Right lobe of liver (tissue), 6 donors: ENCODE results near the gene MCTP2. TPM values are rescaled to one million over a fixed set of nuclear protein-coding genes. Genes with fewer than 3 reads are reported as not detected.

ENCODE experiments used
- ATAC-seq, 4 donors: fragments of 200-7000 bp; cut with Tn5 transposase; one replicate each; pipeline ENCODE4 v1.9.1; 2020; ENCODE audit warnings: mild to moderate bottlenecking in 4 of 4, moderate library complexity in 4 of 4
- DNase-seq, 3 donors: peaks; one replicate each; pipeline ENCODE4 v3.0.0-alpha.2; 2020
- H3K27ac ChIP-seq, 3 donors: fragments of 200-600 bp; one replicate each; pipeline ENCODE4 v1.8.0; 2022
- H3K27me3 ChIP-seq, 2 donors: fragments of 200-600 bp; one replicate each; pipeline ENCODE4 v1.8.0; 2022
- H3K36me3 ChIP-seq, 4 donors: fragments of 200-600 bp; sonication (generic) in 1 of 4; one replicate each; pipeline versions ENCODE4 v1.5.1 to v1.8.0; 2017 to 2022; ENCODE audit warnings: control low read depth in 1 of 4
- H3K4me1 ChIP-seq, 4 donors: fragments of 200-600 bp; sonication (generic) in 1 of 4; one replicate each; pipeline versions ENCODE4 v1.5.1 to v1.8.0; 2017 to 2022; ENCODE audit warnings: control low read depth in 1 of 4
- H3K4me3 ChIP-seq, 3 donors: fragments of 200-600 bp; one replicate each; pipeline ENCODE4 v1.8.0; 2022
- H3K9me3 ChIP-seq, 4 donors: fragments of 200-600 bp; sonication (generic) in 1 of 4; one replicate each; pipeline versions ENCODE4 v1.5.1 to v1.8.0; 2017 to 2022; ENCODE audit warnings: control low read depth in 1 of 4
- POLR2A ChIP-seq: fragments of 450-650 bp; IDR thresholded peaks from one replicate; pipeline ENCODE4 v1.6.1; 2017; ENCODE audit warnings: antibody characterized with exemption, mild to moderate bottlenecking
- WGBS: methylation state at CpG from one replicate; pipeline ENCODE4 v1.1.6; 2018; ENCODE audit warnings: low coverage, low lambda C conversion rate; ENCODE audit not compliant: insufficient coverage; ENCODE audit errors: missing lambda C conversion rate; 5-methylcytosine and 5-hydroxymethylcytosine counted together
- intact Hi-C, 2 donors: fragments of 100-400 bp; cut with DNase I; formaldehyde crosslinking; loops; one replicate each; pipeline versions ENCODE4 v1.11.2 to v1.14.1; 2022
- total RNA-seq, 6 experiments: library from RNA; depleted of rRNA in 2 of 6; stranded (reverse); fragments of >200 nt in 2 of 6; fragmentation: NEBNext Ultra II Directional in 3 of 6; extraction: Animal tissue kit (Norgen Biotek cat#: 25700) in 3 of 6; gene quantifications; one replicate each; pipeline versions ENCODE4 v1.1.0 to v1.2.4, GENCODE V29; 2016 to 2023
- TF ChIP-seq, protein P1 (sequence below), 4 donors: fragments of 200-600 bp in 3 of 4; fragments of 450-650 bp in 1 of 4; IDR thresholded peaks; one replicate each; pipeline versions ENCODE4 v1.5.1 to v1.8.0; 2016 to 2022; ENCODE audit warnings: antibody characterized with exemption in 4 of 4, mild to moderate bottlenecking in 2 of 4
- donor health status: DM: no; HTN: yes; CAD: no.
- donor health status: DM: no; HTN: no; CAD: no.
- donor health status: DM: no; HTN: no; CAD: no.
- donor health status: DM: no; HTN: yes; CAD: no.
- donor health status: DM: no; HTN: yes; CAD: no.

The MCTP2 gene
- total RNA-seq, 6 experiments from 2014 or later, result 1.8 to 5.3 (median 2.9) TPM

DNA sequence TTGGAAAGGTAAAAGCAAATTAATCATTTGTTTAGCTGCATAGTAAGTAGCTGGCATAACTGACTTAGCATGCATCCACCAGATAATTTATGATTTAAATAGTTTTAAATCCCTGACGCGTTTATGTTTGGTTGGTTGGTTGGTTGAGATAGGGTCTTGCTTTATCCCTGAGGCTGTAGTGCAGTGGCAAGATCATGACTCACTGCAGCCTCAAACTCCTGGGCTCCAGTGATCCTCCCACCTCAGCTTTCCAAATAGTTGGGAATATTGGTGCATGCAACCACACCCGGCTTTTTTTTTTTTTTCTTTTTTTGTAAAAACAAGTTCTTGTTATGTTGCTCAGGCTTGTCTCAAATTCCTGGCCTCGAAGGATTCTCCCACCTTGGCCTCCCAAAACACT, 263.4 kb downstream of the MCTP2 start:
- Histone ChIP-seq H3K4me3 (no peak overlapping the region), H3K27ac (no peak overlapping the region), H3K27me3 (no peaks in the 10 kb centered on the region), H3K36me3 (no peaks in the 10 kb centered on the region), H3K4me1 (no peaks in the 10 kb centered on the region), H3K9me3 (no peaks in the 10 kb centered on the region)
- DNase-seq (no peak), ATAC-seq (no peak)
- TF ChIP-seq POLR2A, result no peak
- TF ChIP-seq, protein P1, sequence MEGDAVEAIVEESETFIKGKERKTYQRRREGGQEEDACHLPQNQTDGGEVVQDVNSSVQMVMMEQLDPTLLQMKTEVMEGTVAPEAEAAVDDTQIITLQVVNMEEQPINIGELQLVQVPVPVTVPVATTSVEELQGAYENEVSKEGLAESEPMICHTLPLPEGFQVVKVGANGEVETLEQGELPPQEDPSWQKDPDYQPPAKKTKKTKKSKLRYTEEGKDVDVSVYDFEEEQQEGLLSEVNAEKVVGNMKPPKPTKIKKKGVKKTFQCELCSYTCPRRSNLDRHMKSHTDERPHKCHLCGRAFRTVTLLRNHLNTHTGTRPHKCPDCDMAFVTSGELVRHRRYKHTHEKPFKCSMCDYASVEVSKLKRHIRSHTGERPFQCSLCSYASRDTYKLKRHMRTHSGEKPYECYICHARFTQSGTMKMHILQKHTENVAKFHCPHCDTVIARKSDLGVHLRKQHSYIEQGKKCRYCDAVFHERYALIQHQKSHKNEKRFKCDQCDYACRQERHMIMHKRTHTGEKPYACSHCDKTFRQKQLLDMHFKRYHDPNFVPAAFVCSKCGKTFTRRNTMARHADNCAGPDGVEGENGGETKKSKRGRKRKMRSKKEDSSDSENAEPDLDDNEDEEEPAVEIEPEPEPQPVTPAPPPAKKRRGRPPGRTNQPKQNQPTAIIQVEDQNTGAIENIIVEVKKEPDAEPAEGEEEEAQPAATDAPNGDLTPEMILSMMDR (IDR thresholded peaks at IDR 0.05), result no peak
- WGBS, result 59% methylated on average over 4 of the region's 4 CpGs
- intact Hi-C loops, result no loop called here

DNA sequence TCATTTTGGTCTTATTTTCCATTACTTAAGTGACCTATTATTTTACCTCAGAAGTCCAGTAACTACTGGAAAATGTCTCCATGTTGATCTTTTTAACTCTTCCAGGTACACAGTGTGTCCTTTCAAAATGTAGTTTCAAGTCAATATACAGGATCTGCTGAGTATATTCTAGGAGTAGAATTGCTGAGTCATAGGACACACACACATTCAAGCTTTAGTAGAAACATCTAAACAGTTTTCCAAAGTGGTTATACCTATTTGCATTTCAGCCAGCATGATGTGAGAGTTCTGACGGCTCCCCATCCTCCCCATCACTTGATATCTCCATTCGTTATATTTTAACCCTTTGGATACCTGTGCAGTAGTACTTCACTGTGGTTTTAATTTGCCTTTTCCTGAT, 271.9 kb downstream of the MCTP2 start:
- no peak overlapping the region for H3K4me3 ChIP-seq
- no peaks in the 10 kb centered on the region for H3K4me1 ChIP-seq
- H3K27ac ChIP-seq, result no peak overlapping the region
- no peaks in the 10 kb centered on the region for H3K36me3 ChIP-seq
- intact Hi-C loops, result no loop called here
- H3K27me3 ChIP-seq, result no peaks in the 10 kb centered on the region
- 41% methylated on average over 2 of the region's 2 CpGs for WGBS
- ATAC-seq, result no peak
- H3K9me3 ChIP-seq, result no peaks in the 10 kb centered on the region
- TF ChIP-seq, protein P1 (IDR thresholded peaks at IDR 0.05), result no peak
- no peak for TF ChIP-seq POLR2A
- DNase-seq, result no peak

DNA sequence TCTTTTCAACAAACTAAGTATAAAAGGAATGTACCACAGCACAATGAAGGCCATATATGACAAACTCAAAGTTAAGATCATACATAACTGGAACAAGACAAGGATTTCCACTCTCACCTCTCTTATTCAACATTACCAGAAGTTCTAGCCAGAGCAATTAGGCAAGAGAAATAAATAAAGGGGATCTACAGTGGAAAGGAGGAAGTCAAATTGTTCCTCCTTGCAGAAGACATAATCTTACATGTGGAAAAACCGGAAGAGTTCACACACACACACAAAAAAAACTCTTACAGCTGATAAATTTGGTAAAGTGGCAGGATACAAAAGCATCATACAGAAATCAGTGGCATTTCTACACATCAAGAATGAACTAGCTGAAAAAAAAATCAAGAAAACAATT, 277.9 kb downstream of the MCTP2 start:
- H3K9me3 ChIP-seq, result no peaks in the 10 kb centered on the region
- H3K27ac ChIP-seq, result no peak overlapping the region
- H3K4me1 ChIP-seq, result no peaks in the 10 kb centered on the region
- DNase-seq (no peak), ATAC-seq (no peak)
- H3K4me3 ChIP-seq, result no peak overlapping the region
- H3K27me3 ChIP-seq, result no peaks in the 10 kb centered on the region
- TF ChIP-seq, protein P1 (IDR thresholded peaks at IDR 0.05), result no peak
- no peak for TF ChIP-seq POLR2A
- 47% methylated on average over 1 of the region's 1 CpG for WGBS
- no peaks in the 10 kb centered on the region for H3K36me3 ChIP-seq
- intact Hi-C loops, result no loop called here

DNA sequence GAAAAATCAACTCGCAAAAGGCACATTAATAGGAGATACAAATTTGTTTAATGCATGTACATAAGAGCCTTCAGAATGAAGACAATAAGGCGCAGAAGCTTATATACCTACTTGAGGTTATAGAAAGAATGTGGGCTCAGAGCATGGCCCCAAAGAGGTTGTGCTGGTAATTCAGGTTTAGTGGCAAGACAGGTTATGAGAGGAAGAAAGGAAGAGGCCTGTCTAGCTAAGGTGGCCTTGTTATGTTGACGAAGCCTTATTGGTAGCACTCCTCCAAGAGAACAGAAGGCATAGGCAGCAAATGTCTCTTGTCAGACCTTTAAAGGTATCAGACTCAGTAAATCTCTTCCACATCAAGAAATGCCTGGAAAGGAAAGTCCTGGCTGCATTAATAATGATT, 290.8 kb downstream of the MCTP2 start:
- Histone ChIP-seq H3K4me3 (no peak overlapping the region), H3K27me3 (no peaks in the 10 kb centered on the region), H3K36me3 (no peaks in the 10 kb centered on the region), H3K9me3 (no peaks in the 10 kb centered on the region), H3K27ac (no peak overlapping the region), H3K4me1 (no peaks in the 10 kb centered on the region)
- DNase-seq (no peak), ATAC-seq (no peak)
- intact Hi-C loops, result no loop called here
- TF ChIP-seq, protein P1 (IDR thresholded peaks at IDR 0.05), result no peak
- no peak for TF ChIP-seq POLR2A
- WGBS, result 68% methylated on average over 3 of the region's 3 CpGs

DNA sequence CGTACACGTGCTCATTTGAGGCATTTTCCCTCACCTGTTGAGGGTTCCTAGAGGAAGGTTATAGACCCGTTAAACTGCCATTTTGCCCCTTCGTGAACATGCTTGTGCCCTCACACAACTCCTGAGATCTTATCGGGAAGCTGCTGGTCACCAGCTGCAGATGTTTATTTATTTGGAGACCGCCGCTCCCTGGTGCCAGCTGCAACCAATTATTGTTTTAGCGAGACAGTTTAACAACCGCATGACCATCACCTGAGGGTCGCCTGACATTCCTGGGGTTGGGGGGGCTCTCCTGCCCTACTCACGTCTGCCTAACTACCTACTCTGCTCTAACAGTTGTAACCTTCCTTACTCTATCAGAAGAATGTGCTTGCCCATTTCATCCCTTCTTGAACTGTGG, 292.5 kb downstream of the MCTP2 start:
- Histone ChIP-seq H3K27ac (no peak overlapping the region), H3K36me3 (no peaks in the 10 kb centered on the region), H3K27me3 (no peaks in the 10 kb centered on the region), H3K9me3 (no peaks in the 10 kb centered on the region), H3K4me3 (no peak overlapping the region), H3K4me1 (no peaks in the 10 kb centered on the region)
- DNase-seq (no peak), ATAC-seq (no peak)
- intact Hi-C loops, result no loop called here
- WGBS, result 59% methylated on average over 6 of the region's 11 CpGs
- TF ChIP-seq, protein P1 (IDR thresholded peaks at IDR 0.05), result no peak
- TF ChIP-seq POLR2A, result no peak
